ENCODE data around the gene SLC35D3. TPM values are rescaled to one million over a fixed set of nuclear protein-coding genes. Genes with fewer than 3 reads are reported as not detected.
"Not testable (repeated sequence)": the region's sequence is repeated elsewhere in the genome, so short reads cannot be mapped to it uniquely, and the experiment has no call there.

The SLC35D3 gene
- total RNA-seq, 1 donor from 2014 or later = not detected

- no peak for ATAC-seq
Measured at GRCh38 chr6:136923116-136923953, 1.2 kb downstream of the SLC35D3 start.

GRCh38 chr6:136923954-136924673 lies 2.0 kb downstream of the SLC35D3 start:
- ATAC-seq = no peak

- ATAC-seq = no peak
Measured at GRCh38 chr6:136926383-136926782, 4.3 kb downstream of the SLC35D3 start.

DNA sequence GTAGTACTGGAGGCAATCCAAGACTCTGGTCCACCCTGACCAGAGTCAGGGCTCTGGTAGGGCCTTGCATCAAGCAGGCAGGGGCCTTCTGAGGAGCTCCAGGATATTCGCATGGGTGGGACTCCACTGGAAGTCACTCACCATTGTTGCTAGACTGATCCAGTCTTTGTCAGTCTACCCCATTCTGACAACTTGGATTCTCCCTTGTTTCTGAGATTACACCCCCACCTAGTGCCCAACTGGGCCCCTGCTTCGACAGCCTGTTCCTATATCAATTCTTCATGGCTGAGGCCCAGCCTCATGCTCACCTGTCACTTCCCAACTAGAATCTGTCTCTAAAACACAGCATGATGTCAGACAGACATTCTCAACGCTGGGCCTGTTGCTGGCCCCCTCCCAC lies 5.2 kb downstream of the SLC35D3 start:
- no peak for ATAC-seq

GRCh38 chr6:136930528-136930927 lies 8.4 kb downstream of the SLC35D3 start:
- ATAC-seq = no peak

- no peak for ATAC-seq
Measured at GRCh38 chr6:136932599-136932998, 10.5 kb downstream of the SLC35D3 start.

- no peak for ATAC-seq
Measured at GRCh38 chr6:136945072-136945471, 23.0 kb downstream of the SLC35D3 start.

DNA sequence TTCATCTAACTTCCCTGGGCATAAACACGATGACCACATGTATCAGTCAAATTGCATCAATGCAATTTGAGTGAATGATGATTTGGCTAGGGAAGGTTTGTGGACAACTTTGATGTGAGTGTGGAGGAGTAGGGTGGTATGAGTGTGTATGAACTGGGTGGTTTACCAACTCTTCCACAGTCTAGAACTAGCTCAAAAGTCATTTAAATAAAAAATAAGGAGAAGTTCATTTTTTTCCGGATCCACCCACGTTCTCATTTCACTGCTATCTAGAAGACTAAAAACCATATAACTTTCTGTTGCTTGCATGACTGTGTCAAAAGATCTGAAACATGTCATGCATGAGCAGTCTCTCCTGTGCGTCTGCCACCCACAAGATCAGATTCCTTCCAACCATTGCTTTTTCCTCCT lies 23.6 kb downstream of the SLC35D3 start:
- no peak for ATAC-seq

- no peak for ATAC-seq
Measured at GRCh38 chr6:136947037-136947436, 24.9 kb downstream of the SLC35D3 start.

GRCh38 chr6:136949957-136950356 lies 27.9 kb downstream of the SLC35D3 start:
- ATAC-seq = not testable (repeated sequence)

DNA sequence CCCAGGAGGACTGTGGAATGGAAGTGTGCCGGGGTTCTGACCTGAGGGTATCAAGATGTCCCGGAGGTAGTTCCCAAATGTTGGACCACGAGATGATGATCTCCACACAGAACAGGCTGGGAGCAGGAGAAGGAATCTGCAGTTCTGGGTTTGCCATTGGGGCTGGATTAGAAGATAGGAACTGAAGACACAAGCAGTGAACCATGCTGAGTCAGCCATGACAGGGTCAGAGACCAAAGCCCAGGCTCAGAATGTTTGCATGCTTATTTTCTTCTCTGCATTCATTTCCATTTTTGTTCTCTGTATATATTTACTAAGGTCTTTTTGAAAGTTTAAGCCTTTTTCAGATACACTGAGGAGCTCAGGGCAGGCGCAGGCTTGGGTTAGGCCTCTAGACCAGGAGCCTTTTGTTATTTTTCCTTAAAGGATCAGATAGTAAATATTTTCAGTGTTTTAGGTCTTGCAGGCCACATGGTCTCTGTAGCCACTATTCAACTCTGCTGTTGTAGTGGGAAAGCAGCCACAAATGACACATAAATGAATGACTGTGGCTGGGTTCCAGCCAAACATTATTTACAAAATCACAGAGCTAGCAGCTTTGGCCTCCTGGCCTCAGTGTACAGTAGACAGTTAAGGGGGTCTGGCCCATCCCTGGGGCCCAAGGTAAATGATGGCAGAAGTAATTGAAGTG lies 28.5 kb downstream of the SLC35D3 start:
- no peak for ATAC-seq

GRCh38 chr6:136952714-136953260 lies 30.7 kb downstream of the SLC35D3 start:
- ATAC-seq = no peak

DNA sequence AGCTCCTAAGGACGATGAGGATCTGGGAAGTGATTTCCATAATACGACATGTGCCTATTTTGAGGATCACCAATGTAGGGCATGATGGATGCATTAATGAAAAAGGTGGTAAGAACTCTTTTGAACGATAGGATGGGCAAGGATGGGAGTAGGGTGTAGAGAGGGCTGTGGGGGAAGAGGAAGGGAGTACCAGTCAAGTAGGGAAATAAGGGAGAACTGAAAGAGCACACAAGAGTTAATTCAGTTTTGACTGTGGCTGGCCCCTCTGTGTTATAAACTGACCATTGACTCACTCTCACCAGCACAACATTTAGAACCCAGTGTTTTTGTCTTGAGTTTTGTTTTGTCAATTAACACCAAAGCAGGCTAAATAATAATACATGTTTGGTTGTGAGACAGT lies 33.0 kb downstream of the SLC35D3 start:
- ATAC-seq = no peak

DNA sequence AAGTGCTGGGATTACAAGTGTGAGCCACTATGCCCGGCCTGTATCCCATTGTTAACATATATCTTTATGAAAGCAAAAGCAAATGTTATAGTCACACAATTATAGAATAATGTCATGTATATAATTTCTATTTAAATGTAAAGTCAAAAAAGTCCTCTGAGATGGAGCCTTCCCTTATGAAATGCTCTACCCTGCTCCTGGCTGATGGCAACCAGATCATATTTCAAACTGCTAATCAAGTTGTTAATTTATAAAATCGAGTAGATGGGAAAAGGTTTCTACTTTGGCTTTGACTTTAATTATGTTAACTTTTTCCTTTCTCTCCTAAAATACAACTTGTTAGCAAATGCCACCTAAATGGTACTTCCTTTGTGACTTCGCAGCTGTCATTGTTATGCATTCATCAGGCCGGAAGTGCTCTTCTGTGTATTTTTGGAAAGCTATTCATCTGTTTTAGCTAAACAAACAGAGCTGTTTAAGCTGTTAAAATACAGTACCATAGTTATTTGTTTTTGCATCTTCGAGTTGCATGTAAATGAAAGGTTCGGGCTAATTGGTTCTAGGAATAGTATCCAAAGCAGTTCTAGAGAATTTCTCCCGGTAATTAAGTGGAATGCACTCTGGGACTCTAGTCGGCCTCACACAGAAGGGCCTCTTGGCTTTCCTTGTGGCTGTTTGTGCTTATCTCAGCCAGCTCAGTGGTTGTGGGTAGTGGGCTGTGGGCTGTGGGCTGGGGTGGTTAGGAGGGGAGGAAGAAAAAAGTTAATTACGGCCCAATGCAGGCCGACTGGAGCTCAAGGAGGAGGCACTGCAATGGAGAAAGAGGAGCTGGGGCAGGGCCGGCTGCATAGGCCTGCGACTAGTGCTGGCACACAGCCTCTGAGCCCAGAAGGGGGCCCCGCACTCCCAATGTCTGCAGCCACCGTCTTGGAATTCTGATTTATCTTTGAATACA lies 34.8 kb downstream of the SLC35D3 start:
- no peak for ATAC-seq

DNA sequence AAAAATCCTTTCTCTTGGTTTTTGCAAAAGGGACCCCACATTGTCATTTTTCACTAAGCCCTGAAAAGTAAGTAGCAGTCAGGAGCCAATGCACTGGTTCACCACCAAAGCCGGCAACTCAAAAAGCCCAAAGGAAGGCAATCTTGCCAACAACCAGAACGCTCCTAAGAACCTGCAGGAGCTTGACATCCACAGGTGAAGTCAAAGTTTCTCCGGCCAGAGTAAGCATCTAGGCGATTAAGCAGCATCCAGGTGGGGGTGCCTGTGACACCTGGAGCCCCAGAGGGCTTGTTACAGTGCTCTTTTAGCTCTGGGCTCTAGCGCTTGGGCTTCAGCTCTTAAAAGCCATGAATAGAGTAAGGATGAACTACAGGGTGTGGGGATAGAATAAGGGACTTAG lies 36.1 kb downstream of the SLC35D3 start:
- no peak for ATAC-seq

DNA sequence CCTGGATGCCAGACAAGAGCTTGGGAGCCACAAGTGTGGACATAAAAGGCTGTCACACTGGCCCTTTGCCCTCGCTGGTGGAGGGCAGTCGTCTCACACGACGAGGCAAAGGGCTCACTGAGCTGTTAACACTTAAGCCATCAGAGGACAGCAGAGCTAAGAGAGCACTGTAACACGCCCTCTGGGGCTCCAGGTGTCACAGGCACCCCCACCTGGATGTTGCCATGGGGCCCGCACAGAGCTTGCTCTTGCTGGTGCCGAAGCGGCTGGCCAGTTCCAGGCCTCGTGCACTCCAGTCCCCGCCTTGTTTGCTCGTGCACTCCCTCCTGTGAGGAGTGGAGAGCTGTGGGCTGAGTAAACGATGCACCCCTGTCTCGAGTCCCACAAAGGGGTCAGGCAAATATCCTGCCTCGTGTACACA lies 37.4 kb downstream of the SLC35D3 start:
- no peak for ATAC-seq

GRCh38 chr6:136959935-136960334 lies 37.8 kb downstream of the SLC35D3 start:
- ATAC-seq = not testable (repeated sequence)

- ATAC-seq = no peak
Measured at GRCh38 chr6:136960781-136961180, 38.7 kb downstream of the SLC35D3 start.

DNA sequence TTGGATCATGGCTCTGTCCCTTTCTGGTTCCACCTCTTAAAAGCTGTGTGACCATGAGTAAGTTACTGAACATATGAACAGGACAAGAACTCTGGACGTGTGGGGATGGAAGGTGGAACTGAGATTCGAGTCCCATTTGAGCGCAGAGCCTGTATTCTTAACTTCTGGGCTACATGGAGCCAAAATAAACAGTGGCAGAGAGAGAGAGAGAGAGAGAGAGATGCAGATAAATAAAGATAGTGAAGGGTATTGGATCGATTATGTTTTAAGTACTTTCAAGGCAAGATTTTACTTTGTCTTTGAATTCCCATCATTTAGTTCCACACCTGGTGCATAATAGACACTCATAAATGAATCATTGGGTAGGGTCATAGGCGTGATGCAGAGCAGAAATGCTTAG lies 39.7 kb downstream of the SLC35D3 start:
- ATAC-seq = no peak

GRCh38 chr6:136962661-136963060 lies 40.6 kb downstream of the SLC35D3 start:
- no peak for ATAC-seq

DNA sequence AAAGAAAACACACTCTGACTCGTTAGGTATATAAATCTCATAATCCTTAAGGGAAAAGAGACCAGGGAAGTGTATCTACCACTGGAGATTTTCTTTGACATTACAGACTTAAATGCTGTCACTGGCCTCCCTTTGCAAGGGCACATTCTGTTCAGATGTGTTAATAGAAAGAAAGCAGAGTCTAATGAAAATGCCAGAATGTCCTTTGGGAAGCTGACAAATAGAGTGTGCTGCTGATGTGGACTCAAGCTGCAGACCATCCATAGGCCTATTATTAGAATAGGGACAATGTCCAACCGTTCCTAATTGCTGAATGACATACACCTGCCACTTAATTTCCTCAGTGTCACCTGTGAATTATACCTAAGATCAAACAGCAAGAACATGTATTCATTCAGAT lies 41.2 kb downstream of the SLC35D3 start:
- no peak for ATAC-seq

DNA sequence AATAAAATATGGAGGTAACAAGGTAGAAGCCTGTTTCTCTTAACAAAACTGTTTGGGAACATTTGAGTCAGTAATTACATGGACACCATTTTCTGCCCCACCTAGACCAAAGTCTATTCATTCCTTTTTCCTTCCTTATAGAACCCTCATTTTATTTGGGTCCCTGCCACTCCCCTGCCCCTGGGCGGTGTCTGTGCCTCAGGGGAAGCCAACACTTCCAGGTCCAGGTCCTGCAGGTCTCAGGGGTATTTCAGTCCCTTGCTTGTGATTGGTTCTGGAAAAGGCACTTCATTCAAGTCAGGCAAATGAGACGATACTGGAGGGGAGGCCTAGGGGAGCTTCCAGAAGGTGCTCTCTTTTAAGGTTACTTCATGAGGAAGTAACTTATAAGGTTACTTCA lies 42.3 kb downstream of the SLC35D3 start:
- ATAC-seq = no peak
